ENCODE measurements around the gene KHDC4. TPM values are rescaled to one million over a fixed set of nuclear protein-coding genes. Genes with fewer than 3 reads are reported as not detected.

Gene KHDC4
- total and polyA plus RNA-seq, 10 of the 15 experiments (the other 5 are each of a cell fraction or from before 2014, with no cell fraction given): 11.7 to 109 (median 41.9) TPM

- TF ChIP-seq CEBPZ (IDR thresholded peaks at IDR 0.05; ENCODE audit: low read depth, low read length) (peak; percentile 70), STAT3 (IDR thresholded peaks at IDR 0.05; ENCODE audit: low read depth, low read length) (no peak), ATF3 (IDR thresholded peaks at IDR 0.05; ENCODE audit: borderline replicate concordance, extremely low read depth, low read depth, low read length) (no peak), ETV6 (conservative IDR thresholded peaks at IDR 0.05 in 1 of 2, IDR thresholded peaks at IDR 0.05 in 1 of 2; ENCODE audit: borderline replicate concordance in 1 of 2, low read depth in 1 of 2) (no peak), EZH2 (IDR thresholded peaks at IDR 0.05; ENCODE audit: borderline replicate concordance, control insufficient read depth, low read depth, low read length) (no peak), MTA3 (IDR thresholded peaks at IDR 0.05; ENCODE audit: borderline replicate concordance, low read length) (no peak; the same call in 1 of the 2 replicates), NFYA (IDR thresholded peaks at IDR 0.05; ENCODE audit: borderline replicate concordance, low read depth, low read length) (no peak), NR2C2 (IDR thresholded peaks at IDR 0.05; ENCODE audit: borderline replicate concordance, control insufficient read depth, insufficient read length, low read depth) (no peak), ZNF207 (IDR thresholded peaks at IDR 0.05; ENCODE audit: borderline replicate concordance) (0 out of 2 replicates have a peak, but pooled peaks have one; percentile 46), TARDBP (IDR thresholded peaks at IDR 0.05; ENCODE audit: borderline replicate concordance) (no peak; the same call in 1 of the 2 replicates), NFYB (IDR thresholded peaks at IDR 0.05; ENCODE audit: insufficient read depth, low read depth, low read length) (peak; percentile 60), ZBTB40 (IDR thresholded peaks at IDR 0.05; ENCODE audit: borderline replicate concordance) (peak; percentile 99), ATF7 (IDR thresholded peaks at IDR 0.05; ENCODE audit: low read depth) (peak; percentile 76), CHD2 (IDR thresholded peaks at IDR 0.05; ENCODE audit: borderline replicate concordance, low read depth, low read length) (peak; percentile 88), TCF12 (IDR thresholded peaks at IDR 0.05; ENCODE audit: low read depth, low read length) (peak; percentile 72; the same call in 1 of the 2 replicates), NFXL1 (IDR thresholded peaks at IDR 0.05; ENCODE audit: borderline replicate concordance) (no peak), RUNX3 (IDR thresholded peaks at IDR 0.05; ENCODE audit: low read length) (peak; percentile 31; the same call in 1 of the 2 replicates), PKNOX1 (IDR thresholded peaks at IDR 0.05) (peak; percentile 95), RBBP5 (conservative IDR thresholded peaks at IDR 0.05) (no peak), FOXK2 (IDR thresholded peaks at IDR 0.05) (no peak)
Measured at GRCh38 chr1:155934097-155934935, at the start of gene KHDC4 (continued).
